ENCODE measurements around the gene ZP4.

GRCh38 chr1:237890822-237891221 lies at the start of gene ZP4:
- no peak for TF ChIP-seq CTCF (conservative IDR thresholded peaks at IDR 0.05; ENCODE audit: low read depth, low read length)
- no peak for TF ChIP-seq EZH2 (IDR thresholded peaks at IDR 0.05; ENCODE audit: low read length, unreplicated experiment)
